NCI-H2107 treated with DMSO at 0.1 percent for 48 hours (cell line): Measurements from ENCODE around the gene RPL26.
"Not testable (repeated sequence)": the region's sequence is repeated elsewhere in the genome, so short reads cannot be mapped to it uniquely, and the experiment has no call there.

Experiments
- DNase-seq: peaks from one replicate; lab custom pipeline; 2025; ENCODE audit not compliant: unreplicated experiment; lab: John Stamatoyannopoulos, UW

Gene RPL26

GRCh38 chr17:8368193-8368592 is 14.8 kb downstream of the RPL26 start:
- DNase-seq, result no peak

- no peak for DNase-seq
These were observed 16.8 kb downstream of the RPL26 start for GRCh38 chr17:8366231-8366630.

- no peak for DNase-seq
These were observed 17.9 kb downstream of the RPL26 start for GRCh38 chr17:8365143-8365542.

GRCh38 chr17:8362651-8363332 is 20.2 kb downstream of the RPL26 start:
- DNase-seq, result no peak

DNA sequence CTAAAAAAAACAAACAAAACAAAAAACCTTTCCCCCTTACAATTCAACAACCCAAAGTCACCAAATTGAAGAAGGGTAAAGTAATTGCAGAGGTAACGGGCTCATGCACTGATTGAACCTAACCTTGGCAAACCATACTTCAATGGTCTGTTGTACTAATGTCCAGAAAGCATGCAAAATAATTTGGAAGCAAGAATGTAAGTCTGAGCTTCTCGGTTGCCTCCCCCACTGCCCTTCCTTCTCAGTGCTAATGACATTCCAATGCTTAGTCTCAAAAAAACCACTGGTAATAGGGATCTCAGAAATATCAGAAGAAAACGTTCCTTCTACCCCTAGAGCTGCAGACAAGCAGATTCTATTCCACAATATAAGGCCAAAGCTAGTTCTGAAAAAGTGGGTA is 22.2 kb downstream of the RPL26 start:
- DNase-seq, result no peak

- DNase-seq, result no peak
These were observed 22.7 kb downstream of the RPL26 start for GRCh38 chr17:8360260-8360659.

GRCh38 chr17:8359769-8360168 is 23.2 kb downstream of the RPL26 start:
- DNase-seq, result no peak

DNA sequence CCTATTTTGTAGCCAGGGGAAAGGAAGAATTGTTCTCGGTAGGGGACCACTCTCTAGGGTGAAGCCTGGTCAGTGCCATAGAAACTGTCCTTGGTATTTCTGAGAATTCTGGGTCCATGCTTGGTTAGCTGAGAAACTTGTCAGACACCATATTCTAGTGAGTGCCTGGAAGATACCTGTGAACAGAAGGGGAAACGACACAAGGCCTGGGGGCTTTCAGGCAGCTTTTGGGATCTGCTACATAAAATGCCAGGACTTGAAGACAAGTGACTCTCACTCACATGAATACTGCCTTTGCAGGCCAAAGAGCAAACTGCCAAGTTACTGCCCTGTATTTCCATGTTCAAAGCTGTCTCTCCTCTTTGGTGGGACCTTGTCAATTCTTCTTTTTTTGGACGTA is 25.1 kb downstream of the RPL26 start:
- no peak for DNase-seq

GRCh38 chr17:8354236-8354635 is 28.8 kb downstream of the RPL26 start:
- DNase-seq, result no peak

DNA sequence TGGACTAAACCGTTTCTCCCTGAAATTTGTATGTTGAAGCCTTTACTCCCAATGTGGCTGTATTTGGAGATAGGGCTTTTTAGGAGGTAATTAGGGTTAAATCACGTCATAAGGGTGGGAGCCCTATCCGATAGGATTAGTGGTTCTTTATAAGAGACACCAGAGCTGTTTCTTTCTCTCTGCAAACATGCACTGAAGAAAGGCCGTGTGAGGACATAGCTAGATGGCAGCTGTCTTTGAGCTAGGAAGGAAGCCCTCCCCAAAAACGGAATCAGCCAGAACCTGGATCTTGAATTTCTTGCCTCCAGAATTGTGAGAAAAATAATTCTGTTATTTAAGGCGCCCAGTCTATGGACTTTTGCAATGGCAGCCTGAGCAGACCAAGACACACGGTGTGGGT is 29.3 kb downstream of the RPL26 start:
- no peak for DNase-seq

DNA sequence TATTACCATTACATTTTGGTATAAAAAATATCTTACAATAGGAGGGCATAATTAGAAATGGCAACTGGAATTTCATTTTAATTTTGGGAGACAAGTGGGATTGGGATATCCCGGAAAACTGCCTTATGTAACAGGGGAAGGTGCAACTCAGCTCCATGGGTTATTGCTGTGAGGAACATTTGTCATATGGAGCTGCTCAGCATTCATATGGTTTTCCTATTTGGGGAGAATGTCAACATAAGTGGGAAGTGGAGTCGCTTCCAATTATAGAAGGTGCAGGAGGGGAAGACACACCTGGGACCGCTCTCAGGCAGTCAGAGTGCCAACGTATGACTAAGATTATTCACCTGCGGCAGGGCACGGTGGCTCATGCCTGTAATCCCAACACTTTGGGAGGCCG is 32.7 kb downstream of the RPL26 start:
- DNase-seq, result no peak

GRCh38 chr17:8347001-8347400 is 36.0 kb downstream of the RPL26 start:
- not testable (repeated sequence) for DNase-seq

DNA sequence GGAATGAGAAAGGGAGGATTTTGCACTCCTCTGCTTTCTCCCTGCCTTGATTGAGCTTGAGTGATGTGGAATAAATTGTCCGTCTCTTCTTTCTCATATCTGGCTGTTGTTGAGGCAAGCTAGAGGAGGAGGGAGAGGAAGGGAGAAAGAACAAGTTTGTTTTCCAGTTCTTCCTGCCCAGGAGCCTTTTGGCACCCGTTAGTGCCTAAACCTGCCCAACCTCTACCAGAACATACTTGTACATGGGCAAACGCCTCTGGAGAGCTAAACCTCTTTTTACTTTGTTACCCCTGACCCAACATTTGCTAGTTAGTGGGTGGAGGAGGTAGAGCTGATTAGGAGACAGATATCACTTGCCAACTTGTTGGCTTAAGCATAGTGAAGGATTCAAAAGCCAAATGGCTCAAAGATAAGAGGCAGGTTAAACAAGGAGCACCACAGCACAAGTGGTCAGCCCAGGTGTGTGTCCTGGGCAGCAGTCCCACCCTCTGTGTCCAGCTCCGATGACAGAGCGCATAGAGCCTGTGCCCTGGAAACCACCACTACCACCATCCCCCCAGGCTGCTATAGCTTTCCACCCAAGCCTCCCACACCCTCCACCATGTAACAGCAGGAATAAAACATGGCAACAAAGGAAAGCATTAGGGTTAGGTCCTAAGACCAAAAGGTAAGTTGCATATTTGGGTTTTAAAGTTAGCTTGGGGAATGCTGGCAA is 36.9 kb downstream of the RPL26 start:
- DNase-seq, result no peak

- DNase-seq, result no peak
These were observed 37.8 kb downstream of the RPL26 start for GRCh38 chr17:8345052-8345690.

- no peak for DNase-seq
These were observed 41.5 kb downstream of the RPL26 start for GRCh38 chr17:8341456-8341855.

GRCh38 chr17:8339540-8339939 is 43.5 kb downstream of the RPL26 start, which contains the start of gene ODF4:
Gene ODF4, plus strand, starts transcription at chr17:8339840. Its CDS starts 212 bp downstream, at chr17:8340052.
- no peak for DNase-seq

- DNase-seq, result no peak
These were observed 44.2 kb downstream of the RPL26 start for GRCh38 chr17:8338753-8339140.

DNA sequence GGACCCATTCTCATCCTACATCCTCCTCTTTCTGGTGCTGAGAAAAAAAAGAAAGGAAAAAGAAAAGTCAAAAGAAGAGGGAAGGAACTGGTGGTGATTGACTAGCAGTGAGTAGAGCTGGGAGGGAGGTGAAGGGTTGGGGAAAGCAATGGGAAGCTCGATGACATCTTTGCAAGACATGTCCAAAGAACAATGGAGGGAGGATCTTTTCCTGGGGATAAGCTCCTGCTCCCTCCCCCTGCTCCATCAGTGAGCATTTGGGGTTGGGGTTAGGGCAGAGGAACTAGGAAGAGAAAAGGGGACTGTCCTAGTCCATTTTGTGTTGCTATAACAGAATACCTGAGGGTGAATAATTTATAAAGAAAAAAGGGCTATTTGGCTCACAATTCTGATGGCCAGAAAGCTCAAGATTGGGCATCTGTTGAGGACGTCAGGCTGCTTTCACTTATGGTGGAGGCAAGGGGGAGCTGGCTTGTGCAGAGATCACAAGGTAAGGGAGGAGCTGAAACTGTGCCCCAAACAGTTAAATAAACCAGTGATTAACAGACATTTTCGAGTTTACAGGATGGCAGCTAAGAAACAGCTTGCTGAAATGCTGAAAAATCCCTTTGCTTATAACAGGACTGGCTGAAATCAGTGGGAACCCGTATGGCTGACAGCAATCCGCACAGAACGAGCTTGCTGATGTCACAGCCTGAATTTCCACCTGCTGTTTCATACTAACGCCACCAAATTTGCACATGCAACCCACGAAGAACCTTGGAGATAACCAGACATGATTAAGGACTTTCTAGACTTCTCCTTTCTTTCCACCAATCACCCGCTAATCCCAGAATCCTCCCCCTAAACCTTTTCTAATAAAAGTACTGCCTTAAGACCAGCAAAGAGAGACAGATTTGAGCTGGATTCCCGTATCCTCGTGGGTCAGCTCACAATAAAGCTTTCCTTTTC is 44.9 kb downstream of the RPL26 start:
- no peak for DNase-seq

- DNase-seq, result no peak
These were observed 49.7 kb downstream of the RPL26 start for GRCh38 chr17:8333281-8333680.

DNA sequence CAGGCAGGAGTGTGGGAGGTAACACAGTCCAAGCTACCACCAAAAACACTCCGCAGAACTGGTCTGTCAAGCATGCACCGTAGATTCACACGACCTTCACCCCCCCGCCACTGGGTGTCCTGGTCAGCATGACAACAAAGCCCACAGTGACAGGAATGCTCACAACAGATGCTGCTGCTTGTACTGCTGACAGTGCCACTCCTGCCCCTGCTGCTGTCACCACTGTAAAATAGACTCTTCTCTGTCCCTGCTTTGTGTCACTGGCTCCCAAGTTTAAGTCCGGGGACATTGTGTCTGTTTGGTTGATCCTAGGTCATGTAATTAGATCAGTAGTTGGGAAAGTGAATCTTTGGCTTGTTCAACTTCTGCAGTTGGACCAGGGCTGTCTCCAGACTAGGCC is 50.3 kb downstream of the RPL26 start:
- DNase-seq, result no peak

GRCh38 chr17:8332128-8332527 is 50.9 kb downstream of the RPL26 start:
- no peak for DNase-seq
